ENCODE measurements around the gene CD58. TPM values are rescaled to one million over a fixed set of nuclear protein-coding genes. Genes with fewer than 3 reads are reported as not detected.
A peak's percentile ranks its signal among the peaks of the same experiment; 100 is the strongest.

CD58 gene
- total and polyA plus RNA-seq, 9 of the 15 experiments (the other 6 are each of a cell fraction or from before 2014, with no cell fraction given) = 18.1 to 113 (median 37.4) TPM

GRCh38 chr1:116573431-116574095 is 2.7 kb upstream of the CD58 start (continued):
- TF ChIP-seq E2F1 (CRISPR knock-in tag; IDR thresholded peaks at IDR 0.05) (no peak), RBM17 (IDR thresholded peaks at IDR 0.05; ENCODE audit: borderline replicate concordance, low read depth, low read length) (no peak), HDAC1 (IDR thresholded peaks at IDR 0.05) (no peak; a peak in 1 of 4 replicates), HNRNPLL (IDR thresholded peaks at IDR 0.05; ENCODE audit: low read depth, low read length, poor library complexity, severe bottlenecking) (no peak), ZBTB33 (CRISPR knock-in tag; IDR thresholded peaks at IDR 0.05) (no peak), CEBPZ (IDR thresholded peaks at IDR 0.05; ENCODE audit: borderline replicate concordance, low read depth, low read length) (no peak), MNT (conservative IDR thresholded peaks at IDR 0.05) (peak in 1 of 2 experiments; percentile 16; a peak in 1 of 4 replicates), ZNF395 (CRISPR knock-in tag; IDR thresholded peaks at IDR 0.05) (no peak), NELFE (IDR thresholded peaks at IDR 0.05; ENCODE audit: insufficient read depth, insufficient read length) (no peak), ZNF449 (CRISPR knock-in tag; IDR thresholded peaks at IDR 0.05) (no peak)
